WI38 (cell line): ENCODE results near the gene SLC25A1.

ENCODE experiments used
- H3K4me3 ChIP-seq: 2 replicates; pipeline ENCODE4 v1.5.1; 2011; ENCODE audit warnings: low read depth, mild to moderate bottlenecking, control low read depth, low read length
- CTCF ChIP-seq: IDR thresholded peaks from 2 replicates; pipeline ENCODE4 v1.5.1; 2012; ENCODE audit warnings: low read depth, mild to moderate bottlenecking, control low read depth, low read length

Gene SLC25A1

GRCh38 chr22:19175026-19175601, 3.4 kb downstream of the SLC25A1 start:
- no peak overlapping the region for H3K4me3 ChIP-seq
- no peak for TF ChIP-seq CTCF

- no peak overlapping the region for H3K4me3 ChIP-seq
Observed at GRCh38 chr22:19174106-19175025, 4.2 kb downstream of the SLC25A1 start.

GRCh38 chr22:19173047-19174035, 5.2 kb downstream of the SLC25A1 start:
- H3K4me3 ChIP-seq = peak overlapping the region; percentile 95
- no peak for TF ChIP-seq CTCF

More at GRCh38 chr22:19174106-19175025, 4.2 kb downstream of the SLC25A1 start:
- TF ChIP-seq CTCF = no peak

- no peak for TF ChIP-seq CTCF
Observed at GRCh38 chr22:19172213-19173046, 6.1 kb downstream of the SLC25A1 start.

GRCh38 chr22:19169947-19170318, 8.6 kb downstream of the SLC25A1 start:
- H3K4me3 ChIP-seq = no peak overlapping the region

More at GRCh38 chr22:19172213-19173046, 6.1 kb downstream of the SLC25A1 start:
- peak overlapping the region; percentile 95 for H3K4me3 ChIP-seq

More at GRCh38 chr22:19169947-19170318, 8.6 kb downstream of the SLC25A1 start:
- TF ChIP-seq CTCF = no peak
